ENCODE measurements around the gene FAM210A.

- no peak for TF ChIP-seq SUZ12 (IDR thresholded peaks at IDR 0.05; ENCODE audit: extremely low read depth, insufficient read depth, insufficient read length)
- no peak for TF ChIP-seq ZNF274 (IDR thresholded peaks at IDR 0.05; ENCODE audit: low read depth, low read length)
- no peak for TF ChIP-seq YY1 (IDR thresholded peaks at IDR 0.05; ENCODE audit: insufficient read depth, insufficient read length)
Observed at GRCh38 chr18:13630716-13631268, 95.6 kb downstream of the FAM210A start.

Data from NT2/D1 (cell line).